K562 treated with DMSO at 1 percent for 4 hours (cell line): ENCODE measurements around the gene SWI5. TPM values are rescaled to one million over a fixed set of nuclear protein-coding genes. Genes with fewer than 3 reads are reported as not detected.

Experiments used
- total RNA-seq: library from RNA; unstranded; fragments of 300-600 nt; gene quantifications from 2 replicates; pipeline ENCODE4 v1.2.3, GENCODE V29; 2022; ENCODE audit not compliant: insufficient read depth

The SWI5 gene
- 119 and 149 TPM in 2 replicates for total RNA-seq

GRCh38 chr9:128276008-128276573, at the start of gene SWI5:
TSS of gene SWI5 (plus strand) at chr9:128276276.

DNA sequence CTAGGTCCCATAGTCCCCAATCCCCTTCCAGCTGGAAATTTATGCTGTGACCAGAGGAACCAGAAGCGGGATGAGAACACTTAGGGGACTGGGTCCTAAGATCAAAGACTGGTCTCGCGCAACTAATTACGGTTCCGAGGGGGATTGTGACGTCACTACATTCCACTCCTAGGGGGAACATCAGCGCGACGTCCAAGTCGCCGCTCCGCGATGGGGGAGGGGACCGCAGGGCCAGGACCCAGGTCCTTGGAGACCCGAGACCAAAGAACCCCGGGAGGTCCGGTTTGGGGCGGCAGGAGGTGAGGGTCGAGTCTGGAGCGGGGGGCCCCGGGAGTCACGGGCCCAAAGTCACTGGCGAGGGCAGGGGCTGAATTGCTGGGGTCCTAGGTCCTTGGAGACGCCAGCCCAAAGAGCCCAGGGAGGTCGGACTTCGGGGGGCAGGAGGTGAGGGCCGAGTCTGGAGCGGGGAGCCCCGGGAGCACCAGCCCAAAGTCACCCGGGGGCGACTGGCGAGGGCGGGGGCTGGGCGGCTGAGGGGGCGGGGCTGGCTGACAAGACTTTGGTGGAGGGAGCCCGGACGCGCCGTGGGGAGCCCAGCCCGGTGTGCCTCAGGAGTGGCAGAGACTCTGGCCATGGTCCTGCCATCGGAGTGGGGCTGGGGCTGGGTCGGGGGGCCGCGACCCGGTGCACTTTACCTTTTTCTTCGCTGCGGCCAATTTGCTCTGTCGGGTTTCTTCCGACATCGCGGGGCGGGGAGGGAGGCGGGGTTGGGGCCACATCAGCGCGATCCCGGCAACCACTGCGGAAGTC, 673 bp upstream of the SWI5 start, which contains the start of gene GOLGA2:
TSS of gene GOLGA2 (minus strand) at position 810 of the 810 bp plus-strand sequence. CDS start at position 779, 31 bp downstream.

GRCh38 chr9:128322404-128323211, 46.5 kb downstream of the SWI5 start, which contains the start of the genes COQ4 and TRUB2:
TSS of gene COQ4 (plus strand) at chr9:128322839. CDS start at chr9:128322859, 20 bp downstream.
TSS of gene TRUB2 (minus strand) at chr9:128322447. CDS start at chr9:128322408, 39 bp downstream.

Other genes starting within 250 kb of the SWI5 start
- gene NAIF1, start 209.0 kb upstream of the SWI5 start, total RNA-seq: 13.0 and 16.7 TPM in 2 replicates
- 31.9 and 37.2 TPM in 2 replicates for gene SLC25A25, start 208.0 kb upstream of the SWI5 start, total RNA-seq
- gene PTGES2, start 148.5 kb upstream of the SWI5 start, total RNA-seq: 54.6 and 60.2 TPM in 2 replicates
- not detected in 2 replicates for gene LCN2, start 126.8 kb upstream of the SWI5 start, total RNA-seq
- 284 and 311 TPM in 2 replicates for gene BBLN, start 116.0 kb upstream of the SWI5 start, total RNA-seq
- 343 and 379 TPM in 2 replicates for gene CIZ1, start 84.7 kb upstream of the SWI5 start, total RNA-seq
- 37.5 and 41.5 TPM in 2 replicates for gene DNM1, start 72.9 kb upstream of the SWI5 start, total RNA-seq
- 95.4 and 101 TPM in 2 replicates for gene GOLGA2, start 269 bp upstream of the SWI5 start, total RNA-seq
- gene TRUB2, start 46.2 kb downstream of the SWI5 start, total RNA-seq: 25.4 and 29.2 TPM in 2 replicates
- gene COQ4, start 46.6 kb downstream of the SWI5 start, total RNA-seq: 98.0 and 105 TPM in 2 replicates
- 12.8 and 15.5 TPM in 2 replicates for gene SLC27A4, start 64.3 kb downstream of the SWI5 start, total RNA-seq
- 40.9 and 42.9 TPM in 2 replicates for gene URM1, start 95.1 kb downstream of the SWI5 start, total RNA-seq
- gene CERCAM, start 144.6 kb downstream of the SWI5 start, total RNA-seq: 33.3 and 41.6 TPM in 2 replicates
- gene ODF2, start 179.7 kb downstream of the SWI5 start, total RNA-seq: 37.4 and 41.5 TPM in 2 replicates
- 29.2 and 29.9 TPM in 2 replicates for gene GLE1, start 228.4 kb downstream of the SWI5 start, total RNA-seq